Islet of Langerhans (tissue), 1 donor: ENCODE data around the gene PSMF1.

Experiments
- FAIRE-seq: peaks from one replicate; lab custom pipeline; 2011; peaks lifted over from hg19 to GRCh38; lab: Jason Lieb, UNC

PSMF1 gene

GRCh38 chr20:1190847-1191246, 72.4 kb downstream of the PSMF1 start:
- FAIRE-seq = no peak

GRCh38 chr20:1191299-1191698, 72.9 kb downstream of the PSMF1 start:
- no peak for FAIRE-seq

GRCh38 chr20:1195226-1195625, 76.8 kb downstream of the PSMF1 start:
- no peak for FAIRE-seq

- no peak for FAIRE-seq
Measured at GRCh38 chr20:1196634-1197033, 78.2 kb downstream of the PSMF1 start.

GRCh38 chr20:1197801-1198200, 79.4 kb downstream of the PSMF1 start:
- no peak for FAIRE-seq

- FAIRE-seq = no peak
Measured at GRCh38 chr20:1198751-1199150, 80.3 kb downstream of the PSMF1 start.

GRCh38 chr20:1199212-1199873, 80.9 kb downstream of the PSMF1 start:
- no peak for FAIRE-seq

GRCh38 chr20:1199964-1200363, 81.6 kb downstream of the PSMF1 start:
- no peak for FAIRE-seq

DNA sequence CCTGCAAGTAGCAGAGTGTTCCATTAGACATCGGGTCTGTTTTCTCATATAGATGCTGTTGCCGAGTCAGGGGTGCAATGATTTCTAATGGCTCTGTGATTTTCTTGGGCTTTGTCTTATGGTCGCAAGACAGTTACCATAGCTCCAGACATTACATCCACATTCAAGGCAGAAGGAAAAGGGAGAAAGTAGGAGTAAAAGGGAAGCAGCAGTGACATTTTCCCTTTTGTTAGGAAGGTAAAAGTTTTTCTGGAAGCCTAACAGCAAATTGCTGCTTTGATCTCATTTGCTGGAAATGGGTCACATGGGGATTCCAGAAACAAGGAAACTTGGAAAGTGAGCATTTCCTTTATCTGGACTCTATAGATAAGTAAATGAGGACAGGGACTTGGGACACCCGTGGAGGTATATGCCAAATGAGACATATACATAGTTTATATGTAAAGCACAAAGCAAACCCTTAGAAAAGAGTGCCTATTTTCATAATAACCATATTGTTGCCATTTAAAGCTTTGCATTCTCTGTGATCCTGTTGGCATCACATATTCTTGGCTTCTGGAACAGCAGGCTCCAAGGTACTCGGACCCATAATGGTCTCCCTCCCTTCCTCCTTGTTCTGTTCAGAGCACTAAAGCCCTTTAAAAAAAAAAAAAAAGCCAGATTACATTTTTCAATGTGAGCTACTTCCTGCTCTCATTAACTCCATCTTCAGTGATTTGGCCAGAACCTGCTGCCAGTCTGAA, 84.5 kb downstream of the PSMF1 start, which contains the start of gene C20orf202:
TSS of gene C20orf202 (plus strand) at position 693 of the 743 bp plus-strand sequence. CDS start 132 bp downstream, outside the sequence.
- FAIRE-seq = no peak

DNA sequence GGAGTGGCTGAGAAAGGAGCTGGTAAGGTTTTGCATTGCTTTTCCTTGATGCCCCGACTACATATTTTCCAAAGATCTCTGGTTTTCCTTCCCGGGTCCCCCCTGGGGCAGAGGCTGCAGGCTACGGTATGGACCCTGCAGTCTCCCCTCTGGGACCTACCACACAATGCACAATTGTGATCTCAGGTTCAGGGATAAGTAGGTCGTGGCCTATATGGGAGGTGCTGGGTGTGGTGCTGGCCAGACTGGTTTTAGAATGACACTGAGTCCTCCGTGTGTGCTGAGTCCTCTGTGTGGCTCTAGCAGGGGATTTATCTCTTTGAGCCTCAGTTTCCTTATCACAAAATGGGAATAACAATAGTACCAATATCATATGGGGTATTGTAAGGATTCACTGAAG, 85.2 kb downstream of the PSMF1 start:
- FAIRE-seq = no peak

DNA sequence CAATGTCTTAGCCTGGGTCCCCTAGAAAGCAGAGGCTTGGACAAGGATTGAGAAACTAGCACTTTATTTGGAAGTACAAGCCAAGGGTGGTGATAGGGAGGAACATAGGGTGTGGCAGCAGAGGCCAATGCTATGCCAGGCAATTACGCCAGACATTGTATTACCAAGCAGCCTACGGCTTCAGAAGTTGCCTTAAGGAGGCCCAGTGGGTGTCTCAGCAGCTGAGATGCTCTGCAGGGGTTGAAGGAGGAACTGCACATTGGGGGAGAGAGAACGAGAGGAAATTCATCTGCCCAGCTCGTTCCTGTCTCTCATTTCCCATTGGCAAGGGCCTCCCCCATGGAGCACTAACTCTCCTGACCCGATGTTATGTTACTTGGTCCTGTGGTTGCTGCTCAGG, 85.7 kb downstream of the PSMF1 start:
- no peak for FAIRE-seq

GRCh38 chr20:1204576-1204975, 86.2 kb downstream of the PSMF1 start:
- FAIRE-seq = no peak

- FAIRE-seq = no peak
Measured at GRCh38 chr20:1205802-1206201, 87.4 kb downstream of the PSMF1 start.

DNA sequence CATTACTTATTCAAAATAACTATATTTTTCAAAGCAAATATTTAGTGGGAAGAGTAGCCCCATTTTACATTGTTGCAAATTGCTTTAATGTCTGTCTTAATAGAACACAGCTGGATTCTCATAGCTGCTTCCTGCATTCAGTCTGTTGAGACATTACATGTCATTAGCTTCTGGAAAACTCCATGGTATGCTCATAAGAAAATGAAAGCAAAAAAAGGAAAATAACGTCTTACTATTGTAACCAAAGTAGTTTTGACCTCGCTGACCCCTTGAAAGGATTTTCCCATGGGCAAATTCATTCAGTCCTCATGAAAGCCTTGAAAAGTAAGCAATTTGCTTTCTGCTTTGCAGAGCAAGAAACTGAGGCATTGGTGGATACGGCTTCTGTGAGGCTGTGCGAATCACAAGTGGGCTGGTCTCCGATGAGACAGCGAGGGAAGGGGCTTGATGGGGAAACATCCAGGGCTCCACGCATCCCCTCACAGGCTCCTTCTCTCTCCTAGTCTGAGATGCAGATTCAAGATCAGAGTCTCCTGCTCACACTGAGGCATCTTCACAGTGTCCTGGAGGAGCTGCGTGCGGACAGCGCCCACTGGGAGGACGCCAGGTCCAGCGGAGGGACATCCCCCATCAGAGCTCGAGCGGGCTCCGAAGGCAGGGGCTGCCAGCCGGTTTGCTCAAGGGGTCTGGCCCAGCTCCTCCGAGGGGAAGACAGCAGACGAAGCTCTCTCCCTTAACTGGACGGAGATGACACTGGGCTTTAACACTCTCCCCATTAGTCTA, 88.2 kb downstream of the PSMF1 start:
- no peak for FAIRE-seq

DNA sequence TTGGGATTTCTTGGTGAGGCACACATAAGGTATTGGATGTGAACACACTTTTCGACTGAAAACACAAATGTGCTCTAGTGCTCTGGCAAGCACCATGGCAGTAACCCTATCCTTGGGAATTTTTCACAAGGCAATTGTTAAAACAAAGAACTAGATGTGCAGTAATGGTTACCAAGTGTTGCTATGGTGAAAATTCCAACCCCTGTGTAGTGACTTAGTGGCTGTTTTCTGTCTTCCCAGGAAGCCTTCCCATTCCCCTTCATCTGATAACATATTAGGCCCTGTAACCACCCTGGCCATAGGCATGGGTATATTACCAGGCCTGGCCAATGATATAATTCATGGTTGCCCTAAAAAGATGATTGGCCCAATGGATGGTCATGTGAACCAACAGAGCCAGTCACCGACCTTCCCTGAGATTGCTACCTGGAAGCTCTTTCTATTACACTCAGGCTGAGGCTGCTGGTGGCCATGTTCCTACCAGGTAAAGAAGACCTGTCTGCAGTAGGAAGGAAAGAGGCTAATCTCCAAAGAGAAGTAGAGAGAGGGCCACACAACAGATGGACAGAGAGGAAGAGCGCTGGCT, 89.0 kb downstream of the PSMF1 start:
- FAIRE-seq = no peak

- FAIRE-seq = no peak
Measured at GRCh38 chr20:1209447-1210387, 91.3 kb downstream of the PSMF1 start.

DNA sequence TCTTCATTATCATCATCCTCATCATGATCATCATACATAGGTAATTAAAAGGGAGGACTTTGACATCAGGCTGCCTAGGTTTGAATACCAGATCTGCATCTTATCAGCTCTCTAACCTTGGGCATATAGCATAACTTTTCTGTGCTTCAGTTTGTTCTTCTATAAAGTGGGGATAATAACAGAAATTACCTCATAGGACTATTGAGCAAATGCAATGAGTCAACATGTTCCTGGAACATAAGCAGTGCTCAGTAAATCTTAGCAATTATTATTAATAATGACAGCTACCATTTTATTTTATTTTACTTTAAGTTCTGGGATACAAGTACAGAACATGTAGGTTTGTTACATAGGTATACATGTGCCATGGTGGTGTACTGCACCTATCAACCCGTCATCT, 92.1 kb downstream of the PSMF1 start:
- no peak for FAIRE-seq

DNA sequence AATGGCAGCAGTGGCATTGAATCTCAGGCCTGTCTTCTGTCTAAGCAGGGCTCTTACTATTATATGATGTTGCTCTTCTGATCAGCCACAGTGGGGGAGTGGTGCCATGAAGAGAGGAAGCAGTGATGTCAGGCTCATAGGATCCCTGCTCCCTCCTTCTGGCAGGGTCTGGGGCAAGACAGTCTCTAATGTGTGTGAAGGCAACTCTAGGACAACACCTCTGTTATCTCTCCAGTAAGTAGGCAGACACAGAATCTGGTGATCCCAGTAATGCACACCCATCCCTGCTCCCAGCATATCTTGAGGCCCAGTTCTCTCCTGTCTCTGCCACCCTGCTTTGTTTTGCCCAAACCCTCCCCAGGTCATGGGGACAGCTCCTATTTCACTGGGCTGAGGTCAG, 93.6 kb downstream of the PSMF1 start:
- no peak for FAIRE-seq

GRCh38 chr20:1212607-1213396, 94.4 kb downstream of the PSMF1 start:
- no peak for FAIRE-seq

DNA sequence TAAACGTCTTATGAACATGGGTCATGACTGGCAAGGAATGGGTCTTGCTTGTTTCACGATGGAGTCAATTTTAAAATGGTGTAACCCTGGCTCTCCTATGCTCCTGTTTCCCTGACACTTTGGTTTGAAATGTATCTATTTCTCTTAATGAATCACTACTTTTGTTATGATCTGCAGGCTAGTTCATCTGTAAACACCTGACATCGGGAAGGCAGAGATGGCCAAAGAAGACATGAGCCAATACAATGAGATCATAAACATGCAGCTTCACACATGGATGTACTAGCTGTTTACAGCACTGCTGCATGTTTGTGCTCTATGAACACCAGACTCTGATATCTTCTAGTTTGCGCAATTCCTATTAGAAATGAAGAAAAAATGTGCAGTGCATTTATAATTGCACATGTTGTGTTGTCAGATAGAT, 96.4 kb downstream of the PSMF1 start:
- FAIRE-seq = no peak
